Measurements from ENCODE around the gene TNFRSF1A.

Gene TNFRSF1A

DNA sequence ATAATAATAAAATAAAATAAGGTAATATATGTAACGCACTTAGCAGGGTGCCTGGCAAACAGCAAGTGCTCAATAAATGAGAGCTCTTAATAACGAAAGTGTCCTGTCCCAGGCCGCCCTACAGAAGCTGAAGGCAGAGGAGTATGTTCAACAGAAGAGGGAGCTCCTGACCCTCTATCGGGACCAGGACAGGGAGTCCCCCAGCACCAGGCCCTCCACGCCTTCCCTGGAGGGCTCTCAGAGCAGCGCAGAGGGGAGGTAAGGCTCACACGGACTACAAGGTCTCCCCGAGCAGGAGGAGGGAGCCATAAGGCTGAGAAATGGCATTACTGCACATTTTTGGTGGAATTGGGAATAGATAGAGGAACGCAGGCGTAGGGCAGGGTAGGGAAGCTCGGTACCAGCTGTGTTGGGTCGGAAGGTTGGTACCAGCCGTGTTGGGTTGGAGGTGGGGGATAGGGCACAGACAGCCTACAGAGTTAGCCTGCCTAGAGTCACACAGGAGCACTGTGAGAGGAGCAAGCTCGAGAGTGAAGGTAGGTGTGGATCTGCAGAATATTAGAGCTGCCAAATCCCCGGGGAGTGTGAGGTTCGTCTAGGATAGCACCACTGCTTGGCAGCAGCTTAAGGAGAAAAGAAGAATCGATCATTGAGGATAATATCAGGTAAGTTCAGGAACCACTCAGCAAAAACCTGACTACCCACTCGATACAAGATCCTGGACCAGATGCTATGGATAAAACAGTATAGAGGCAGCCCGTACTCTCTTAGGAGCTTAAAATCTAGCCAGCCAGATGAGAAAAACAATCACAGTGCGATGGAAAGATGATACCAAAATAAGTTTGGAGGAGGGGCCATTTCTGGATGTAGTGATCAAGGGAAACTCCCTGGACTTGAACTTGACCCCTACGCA lies 15.3 kb downstream of the TNFRSF1A start:
- no peak for DNase-seq (ENCODE audit: low read depth)
- TF ChIP-seq, protein P1, sequence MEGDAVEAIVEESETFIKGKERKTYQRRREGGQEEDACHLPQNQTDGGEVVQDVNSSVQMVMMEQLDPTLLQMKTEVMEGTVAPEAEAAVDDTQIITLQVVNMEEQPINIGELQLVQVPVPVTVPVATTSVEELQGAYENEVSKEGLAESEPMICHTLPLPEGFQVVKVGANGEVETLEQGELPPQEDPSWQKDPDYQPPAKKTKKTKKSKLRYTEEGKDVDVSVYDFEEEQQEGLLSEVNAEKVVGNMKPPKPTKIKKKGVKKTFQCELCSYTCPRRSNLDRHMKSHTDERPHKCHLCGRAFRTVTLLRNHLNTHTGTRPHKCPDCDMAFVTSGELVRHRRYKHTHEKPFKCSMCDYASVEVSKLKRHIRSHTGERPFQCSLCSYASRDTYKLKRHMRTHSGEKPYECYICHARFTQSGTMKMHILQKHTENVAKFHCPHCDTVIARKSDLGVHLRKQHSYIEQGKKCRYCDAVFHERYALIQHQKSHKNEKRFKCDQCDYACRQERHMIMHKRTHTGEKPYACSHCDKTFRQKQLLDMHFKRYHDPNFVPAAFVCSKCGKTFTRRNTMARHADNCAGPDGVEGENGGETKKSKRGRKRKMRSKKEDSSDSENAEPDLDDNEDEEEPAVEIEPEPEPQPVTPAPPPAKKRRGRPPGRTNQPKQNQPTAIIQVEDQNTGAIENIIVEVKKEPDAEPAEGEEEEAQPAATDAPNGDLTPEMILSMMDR (IDR thresholded peaks at IDR 0.05; ENCODE audit: insufficient read depth, low read depth, low read length, missing control alignments) = peak; percentile 42
- no peak overlapping the region for H3K4me3 ChIP-seq (ENCODE audit: low read length)

DNA sequence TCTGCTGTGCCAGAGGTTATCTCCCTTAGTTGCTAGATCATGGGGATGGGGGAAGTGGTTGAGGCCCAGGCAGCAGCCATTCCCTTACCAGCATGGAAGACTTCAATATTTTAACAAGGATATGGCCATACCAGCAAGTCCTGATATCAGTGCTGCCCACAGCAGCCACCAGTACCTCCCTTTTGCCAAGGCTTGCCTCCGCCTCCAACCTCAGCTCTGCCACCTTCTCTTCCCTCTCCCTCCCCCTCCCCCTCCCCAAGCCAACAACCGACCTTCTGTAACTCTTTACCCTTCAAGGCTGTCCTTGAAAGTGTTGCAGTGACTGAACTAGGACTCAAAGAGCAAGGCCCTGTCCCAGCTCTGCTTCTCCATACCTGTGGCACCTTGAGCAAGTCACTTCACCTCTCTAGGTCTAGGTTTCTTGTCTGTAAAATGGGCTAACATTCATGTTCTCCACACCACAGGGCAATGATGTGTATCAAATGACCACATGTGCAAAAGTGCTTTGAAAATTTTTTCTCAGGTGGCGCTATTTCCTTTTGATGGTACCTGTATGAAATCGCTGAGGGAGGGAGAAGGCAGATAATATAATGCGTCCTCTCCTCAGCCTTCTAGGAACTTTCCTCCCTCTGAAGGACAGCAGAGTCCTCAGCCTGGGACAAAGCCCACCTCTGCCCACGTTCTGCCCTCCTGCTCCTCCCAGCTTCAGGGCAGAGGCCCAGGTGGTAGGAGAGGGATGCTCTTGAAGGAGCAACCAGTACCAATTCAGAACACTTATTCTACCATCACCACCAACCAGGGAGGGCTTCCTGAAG lies 16.7 kb downstream of the TNFRSF1A start:
- no peak for DNase-seq (ENCODE audit: low read depth)
- TF ChIP-seq, protein P1 (IDR thresholded peaks at IDR 0.05; ENCODE audit: insufficient read depth, low read depth, low read length, missing control alignments) = no peak
- no peak overlapping the region for H3K4me3 ChIP-seq (ENCODE audit: low read length)

DNA sequence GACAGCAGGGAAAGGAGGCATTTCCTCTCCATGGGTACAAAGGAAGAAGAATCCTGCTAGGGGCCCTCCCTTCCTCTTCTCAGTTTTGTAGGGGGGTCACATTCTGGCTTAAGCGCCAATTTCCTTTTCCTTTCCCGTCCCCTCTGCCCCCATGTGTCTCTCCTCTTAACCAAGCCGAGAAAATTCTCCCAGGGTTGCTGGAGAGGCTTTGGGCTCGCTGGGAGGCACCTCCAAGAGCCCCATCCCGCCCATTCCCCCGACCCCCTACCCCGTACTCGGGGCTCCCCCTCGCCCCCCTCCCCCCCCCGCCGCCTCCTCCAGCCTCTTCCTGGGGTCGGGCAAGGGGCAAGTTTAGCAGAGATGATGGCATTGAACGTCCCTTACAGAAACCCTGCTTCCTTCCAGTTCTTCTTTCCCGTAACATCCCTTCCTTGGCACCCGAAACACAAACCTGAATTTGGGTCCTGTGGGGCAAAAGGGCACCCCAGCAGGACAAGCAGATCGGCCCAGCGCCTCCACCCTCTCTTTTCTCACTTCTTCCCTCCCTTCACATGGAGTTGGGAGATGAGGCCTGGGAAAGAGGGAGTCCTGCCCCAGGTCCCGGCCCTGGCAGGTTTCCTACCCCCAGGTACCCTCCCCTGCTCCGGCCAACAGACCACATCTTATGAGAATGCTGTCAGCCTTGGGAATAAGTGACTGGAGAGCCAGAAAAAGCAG lies 17.7 kb downstream of the TNFRSF1A start:
- DNase-seq (ENCODE audit: low read depth) = no peak
- TF ChIP-seq, protein P1 (IDR thresholded peaks at IDR 0.05; ENCODE audit: insufficient read depth, low read depth, low read length, missing control alignments) = no peak
- no peak overlapping the region for H3K4me3 ChIP-seq (ENCODE audit: low read length)

DNA sequence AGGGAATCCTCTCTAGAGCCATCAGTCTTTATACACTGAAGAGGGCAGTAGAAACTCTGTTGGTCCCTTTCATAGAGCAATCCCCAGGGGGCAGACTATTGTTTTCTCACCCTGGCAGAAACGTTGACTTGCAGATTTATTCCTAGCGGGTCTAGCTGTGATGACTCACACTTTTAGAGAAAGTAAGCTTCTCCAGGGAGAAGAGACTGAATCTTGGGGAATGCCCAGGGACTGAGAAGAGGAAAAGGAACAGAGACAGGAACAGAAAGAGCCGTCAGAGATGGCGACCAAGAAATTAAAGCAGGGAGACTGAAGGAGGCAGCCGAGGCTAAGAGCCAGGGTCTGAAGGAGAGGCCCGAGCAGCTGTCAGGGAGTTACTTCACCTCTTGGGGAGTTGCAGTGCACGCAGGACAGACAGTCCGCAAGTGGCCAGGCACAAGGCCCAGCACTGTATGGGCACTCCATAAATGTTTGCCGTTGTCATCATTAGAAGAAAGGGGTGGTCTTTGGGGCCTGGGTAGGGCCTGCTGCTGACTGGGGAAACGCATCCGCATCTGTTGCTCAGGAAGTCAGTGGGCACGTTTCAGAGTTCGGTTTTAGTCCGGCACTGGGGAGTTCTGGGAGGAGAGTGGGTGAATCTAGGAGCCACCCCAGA lies 18.4 kb downstream of the TNFRSF1A start:
- DNase-seq (ENCODE audit: low read depth) = peak; percentile 84
- no peak overlapping the region for H3K4me3 ChIP-seq (ENCODE audit: low read length)
- TF ChIP-seq, protein P1 (IDR thresholded peaks at IDR 0.05; ENCODE audit: insufficient read depth, low read depth, low read length, missing control alignments) = peak; percentile 55

DNA sequence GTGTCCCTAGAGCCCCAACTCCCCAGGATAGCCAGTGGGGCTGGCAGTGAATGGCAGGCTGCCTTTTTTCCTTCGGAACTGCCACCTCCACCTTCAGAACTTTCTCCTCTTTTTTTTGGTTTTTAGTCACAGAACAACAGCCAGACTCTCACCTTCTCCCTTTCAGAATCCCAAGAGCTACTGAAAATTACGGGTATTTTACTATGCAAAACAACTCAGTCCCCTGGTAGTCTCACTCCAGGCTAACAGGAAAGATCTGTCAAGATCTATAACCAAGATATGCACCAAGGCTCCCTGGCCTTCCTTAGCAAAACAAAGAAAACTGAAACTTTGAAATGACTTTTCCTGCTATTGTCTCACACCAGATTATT lies 18.9 kb downstream of the TNFRSF1A start:
- DNase-seq (ENCODE audit: low read depth) = no peak
- TF ChIP-seq, protein P1 (IDR thresholded peaks at IDR 0.05; ENCODE audit: insufficient read depth, low read depth, low read length, missing control alignments) = no peak
- no peak overlapping the region for H3K4me3 ChIP-seq (ENCODE audit: low read length)

DNA sequence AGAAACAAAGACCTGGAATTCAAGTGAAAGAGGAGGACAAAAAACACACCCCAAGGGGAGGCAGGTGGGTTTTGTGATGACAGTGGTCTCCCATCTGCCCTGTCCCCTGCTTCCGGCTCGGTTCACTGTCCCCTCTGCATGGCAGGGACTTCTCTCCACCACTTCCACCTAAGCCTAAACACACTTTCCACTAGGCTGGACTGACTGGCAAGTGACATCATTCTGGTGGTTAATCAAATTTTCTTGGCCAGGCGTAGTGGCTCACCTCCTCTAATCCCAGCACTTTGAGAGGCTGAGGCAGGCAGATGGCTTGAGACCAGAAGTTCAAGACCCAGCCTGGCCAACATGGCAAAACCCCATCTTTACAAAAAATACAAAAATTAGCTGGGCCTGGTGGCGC lies 19.5 kb downstream of the TNFRSF1A start:
- TF ChIP-seq, protein P1 (IDR thresholded peaks at IDR 0.05; ENCODE audit: insufficient read depth, low read depth, low read length, missing control alignments) = no peak
- H3K4me3 ChIP-seq (ENCODE audit: low read length) = no peak overlapping the region
- DNase-seq (ENCODE audit: low read depth) = no peak
